GM13977 (cell line): Measurements from ENCODE around the gene TRAK2.

ENCODE experiments used
- DNase-seq: peaks from one replicate; pipeline ENCODE4 v3.0.0; 2012; ENCODE audit warnings: low spot score
- in situ Hi-C: fragments of 300-500 bp; cut with MboI; formaldehyde crosslinking; loops from one replicate; pipeline ENCODE4 v1.12.0; 2022; ENCODE audit warnings: low sequenced_read_pairs, low pct_unique_long_range_greater_than_20kb, mixed read lengths, inconsistent platforms; ENCODE audit not compliant: unreplicated experiment
- TF ChIP-seq, protein P1 (sequence below): IDR thresholded peaks from 2 replicates; pipeline ENCODE4 v1.5.1; 2012; ENCODE audit warnings: mild to moderate bottlenecking, control low read depth; ENCODE audit not compliant: insufficient read depth; ENCODE audit errors: extremely low read depth, missing control alignments

TRAK2 gene

DNA sequence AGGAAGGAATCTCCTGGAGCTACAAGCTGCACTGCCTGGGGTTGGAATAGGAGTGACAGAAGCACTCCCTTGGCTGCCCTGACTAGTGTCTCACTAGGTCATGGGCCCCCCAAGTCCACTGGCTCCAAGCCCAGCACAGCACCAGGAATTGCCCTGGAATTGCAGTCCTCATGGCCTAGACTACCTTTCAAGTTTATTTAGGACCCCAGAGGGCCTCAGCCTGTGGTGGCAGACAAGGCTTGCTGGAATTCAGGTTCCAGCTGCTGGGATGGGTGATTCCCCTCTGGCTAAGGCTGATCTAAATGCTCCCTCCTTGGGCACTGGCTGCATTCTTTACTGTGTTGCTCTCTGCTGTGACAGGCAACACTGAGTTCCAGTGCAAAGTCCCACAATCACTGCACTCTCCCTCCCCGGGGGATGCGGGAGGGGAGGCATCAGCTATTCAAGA, 14.3 kb upstream of the TRAK2 start:
- TF ChIP-seq, protein P1, sequence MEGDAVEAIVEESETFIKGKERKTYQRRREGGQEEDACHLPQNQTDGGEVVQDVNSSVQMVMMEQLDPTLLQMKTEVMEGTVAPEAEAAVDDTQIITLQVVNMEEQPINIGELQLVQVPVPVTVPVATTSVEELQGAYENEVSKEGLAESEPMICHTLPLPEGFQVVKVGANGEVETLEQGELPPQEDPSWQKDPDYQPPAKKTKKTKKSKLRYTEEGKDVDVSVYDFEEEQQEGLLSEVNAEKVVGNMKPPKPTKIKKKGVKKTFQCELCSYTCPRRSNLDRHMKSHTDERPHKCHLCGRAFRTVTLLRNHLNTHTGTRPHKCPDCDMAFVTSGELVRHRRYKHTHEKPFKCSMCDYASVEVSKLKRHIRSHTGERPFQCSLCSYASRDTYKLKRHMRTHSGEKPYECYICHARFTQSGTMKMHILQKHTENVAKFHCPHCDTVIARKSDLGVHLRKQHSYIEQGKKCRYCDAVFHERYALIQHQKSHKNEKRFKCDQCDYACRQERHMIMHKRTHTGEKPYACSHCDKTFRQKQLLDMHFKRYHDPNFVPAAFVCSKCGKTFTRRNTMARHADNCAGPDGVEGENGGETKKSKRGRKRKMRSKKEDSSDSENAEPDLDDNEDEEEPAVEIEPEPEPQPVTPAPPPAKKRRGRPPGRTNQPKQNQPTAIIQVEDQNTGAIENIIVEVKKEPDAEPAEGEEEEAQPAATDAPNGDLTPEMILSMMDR: no peak
- no peak for DNase-seq
- in situ Hi-C loops: no loop called here

DNA sequence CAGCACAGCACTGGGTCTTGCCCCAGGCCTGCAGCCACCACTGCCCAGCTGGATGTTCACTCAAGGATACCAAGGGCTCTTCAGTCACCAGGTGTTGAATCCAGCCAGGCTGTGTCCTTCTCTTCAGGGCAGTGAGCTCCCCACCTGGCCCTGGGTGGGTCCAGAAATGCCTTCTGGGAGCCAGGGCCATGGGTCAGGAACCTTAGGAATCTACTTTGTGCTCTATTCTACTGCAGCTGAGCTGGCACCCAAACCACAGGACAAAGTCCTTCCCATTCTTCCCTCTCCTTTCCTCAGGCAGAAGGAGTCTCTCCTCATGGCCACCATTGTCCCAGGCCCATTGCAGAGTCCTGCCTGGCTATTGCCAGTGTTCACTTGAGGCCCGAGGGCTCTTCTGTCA, 13.3 kb upstream of the TRAK2 start:
- in situ Hi-C loops: no loop called here
- no peak for DNase-seq
- TF ChIP-seq, protein P1: no peak

DNA sequence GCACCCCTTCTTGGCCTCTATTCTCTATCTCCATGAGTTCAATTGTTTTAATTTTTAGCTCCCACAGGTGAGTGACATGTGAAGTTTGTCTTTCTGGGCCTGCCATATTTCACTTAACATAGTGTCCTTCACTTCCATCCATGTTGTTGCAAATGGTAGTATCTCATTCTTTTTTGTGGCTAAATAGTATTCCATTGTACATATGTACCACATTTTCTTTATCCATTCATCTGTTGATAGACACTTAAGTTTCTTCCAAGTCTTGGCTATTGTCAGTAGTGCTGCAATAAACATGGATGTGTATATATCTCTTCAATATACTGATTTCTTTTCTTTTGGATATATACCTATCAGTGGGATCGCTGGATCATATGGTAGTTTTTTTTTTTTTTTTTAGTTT, 9.3 kb upstream of the TRAK2 start:
- no peak for DNase-seq
- TF ChIP-seq, protein P1: no peak
- in situ Hi-C loops: no loop called here

DNA sequence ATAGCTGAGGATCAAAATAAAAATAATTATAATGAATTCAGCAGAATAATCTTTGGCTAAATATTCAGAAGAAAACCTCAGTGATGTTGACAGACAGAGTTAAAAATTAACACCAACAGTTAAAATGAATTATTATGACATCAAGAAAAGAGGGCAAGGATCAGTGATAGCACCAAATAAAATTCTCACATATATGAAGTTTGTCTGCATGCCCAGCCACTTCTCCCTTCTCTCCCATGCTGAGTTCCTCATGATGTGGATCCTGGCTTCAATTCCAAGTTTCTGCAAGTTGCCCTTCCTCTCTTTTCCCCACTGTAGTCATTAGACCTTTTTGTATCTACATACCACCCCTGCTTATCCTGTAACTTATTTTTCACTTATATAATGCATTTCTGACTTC, 7.1 kb upstream of the TRAK2 start:
- TF ChIP-seq, protein P1: no peak
- DNase-seq: no peak
- in situ Hi-C loops: no loop called here

DNA sequence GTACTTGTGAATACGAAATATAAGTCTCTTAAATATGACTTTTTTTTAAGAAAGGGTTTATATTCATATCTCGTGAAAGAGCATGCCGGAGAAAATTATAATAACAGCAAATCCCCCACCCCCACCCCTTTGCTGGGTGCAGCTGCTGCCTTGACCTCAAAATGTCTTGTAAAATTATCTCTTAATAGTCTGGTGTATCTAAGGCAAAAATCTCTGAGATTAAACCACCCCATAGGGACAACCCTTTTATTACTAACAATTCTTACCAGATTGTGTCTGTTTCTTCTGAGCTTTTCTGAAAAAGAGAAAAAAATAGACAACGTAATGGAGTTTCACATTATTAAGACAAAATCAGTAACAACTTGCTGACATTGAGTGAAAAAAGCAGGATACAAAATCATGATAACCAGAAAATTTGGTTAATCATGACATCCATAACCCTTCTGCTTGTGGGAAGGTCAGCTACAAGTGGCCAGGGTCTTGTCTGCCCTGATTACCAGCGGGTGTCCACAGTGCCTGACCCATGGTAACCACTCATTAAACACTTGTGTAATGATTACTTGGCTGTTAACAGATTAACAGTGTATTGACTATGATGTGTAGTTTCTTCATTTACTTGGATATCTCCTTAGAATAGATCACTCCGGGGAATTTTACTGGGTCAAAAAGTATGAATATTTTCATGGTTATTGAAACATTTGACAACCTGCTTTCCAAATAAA, 1.8 kb upstream of the TRAK2 start:
- in situ Hi-C loops: no loop called here
- TF ChIP-seq, protein P1: no peak
- no peak for DNase-seq

DNA sequence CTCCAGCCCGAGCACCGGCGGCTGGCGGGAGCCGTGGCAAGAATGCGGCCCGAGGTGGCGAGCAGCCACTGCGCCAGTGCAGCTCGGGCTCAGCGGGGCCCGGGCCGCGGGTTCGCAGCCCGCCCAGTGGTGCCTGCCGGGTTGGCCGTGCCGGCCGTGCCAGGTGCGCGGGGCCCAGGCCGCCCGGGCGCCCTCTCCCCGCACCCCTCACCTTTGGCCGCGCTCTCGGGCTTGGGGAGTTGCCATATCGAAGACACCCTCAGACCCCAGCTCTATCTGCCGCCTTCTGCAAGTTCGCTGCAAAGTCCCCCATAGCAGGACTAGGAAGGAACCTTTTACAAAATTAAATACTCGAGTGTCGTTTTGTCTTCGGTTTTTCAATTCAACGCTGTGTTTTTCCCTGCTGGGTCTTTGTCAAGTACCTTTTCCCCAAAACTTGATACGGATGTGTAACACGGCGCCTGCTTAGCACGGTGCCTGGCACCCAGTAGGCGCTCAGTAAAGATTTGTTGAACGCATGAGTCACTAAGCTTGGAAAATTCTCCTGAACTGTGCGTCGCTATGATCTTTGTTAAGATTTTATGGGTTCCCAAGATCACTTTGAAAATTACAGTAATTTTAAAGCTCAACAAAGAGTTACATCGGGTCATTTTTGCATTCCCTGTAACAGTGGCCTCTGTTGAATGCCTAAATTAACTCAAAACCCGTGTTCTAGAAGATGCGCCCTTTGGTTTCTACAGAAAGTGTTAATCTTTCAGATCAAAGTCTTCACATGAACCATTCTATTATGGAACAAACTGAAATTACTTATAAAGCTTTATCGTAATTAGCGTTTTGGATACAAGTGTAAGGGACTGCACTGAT, 1.0 kb upstream of the TRAK2 start:
- TF ChIP-seq, protein P1: no peak
- in situ Hi-C loops: no loop called here
- DNase-seq: no peak
